Right cardiac atrium (tissue), 5 donors: ENCODE measurements around the gene KIF13A. TPM values are rescaled to one million over a fixed set of nuclear protein-coding genes. Genes with fewer than 3 reads are reported as not detected.

Source experiments
- ATAC-seq, 2 donors: fragments of 200-7000 bp; cut with Tn5 transposase; one replicate each; pipeline versions ENCODE4 v1.8.0 to v1.9.1; 2020; ENCODE audit warnings: moderate library complexity in 2 of 2, mild to moderate bottlenecking in 1 of 2
- DNase-seq, 3 donors: peaks; one replicate each; pipeline ENCODE4 v3.0.0-alpha.2; 2020
- H3K27ac ChIP-seq: one replicate; pipeline ENCODE4 v1.5.1; 2013; ENCODE audit warnings: mild to moderate bottlenecking, low read length, control low read depth, moderate library complexity
- H3K27me3 ChIP-seq: one replicate; pipeline ENCODE4 v1.6.1; 2013; ENCODE audit not compliant: control insufficient read depth, insufficient read depth
- H3K4me1 ChIP-seq: one replicate; pipeline ENCODE4 v1.6.1; 2013; ENCODE audit warnings: low read length; ENCODE audit not compliant: control insufficient read depth, insufficient read depth
- H3K4me3 ChIP-seq: one replicate; pipeline ENCODE4 v1.5.1; 2013; ENCODE audit warnings: low read length, control low read depth
- H3K9me3 ChIP-seq: one replicate; pipeline ENCODE4 v1.6.1; 2013; ENCODE audit warnings: low read length; ENCODE audit not compliant: control insufficient read depth
- WGBS: extraction: QIAGEN DNeasy Blood & Tissue Kit; methylation state at CpG from one replicate; pipeline ENCODE4 v1.1.7; 2013; 5-methylcytosine and 5-hydroxymethylcytosine counted together
- intact Hi-C, 4 donors: fragments of 100-400 bp; cut with DNase I; formaldehyde crosslinking; loops; one replicate each; pipeline versions ENCODE4 v1.11.0 to v1.14.0; 2022 to 2023
- polyA plus RNA-seq: library from polyadenylated mRNA; stranded (reverse); fragments of 200-250 nt; gene quantifications from one replicate; pipeline ENCODE4 v1.2.3, GENCODE V29; 2013
- total RNA-seq, 4 donors: library from RNA; stranded (reverse); fragmentation: NEBNext Ultra II Directional; extraction: Animal tissue kit (Norgen Biotek cat#: 25700); gene quantifications; one replicate each; pipeline ENCODE4 v1.2.1, GENCODE V29; 2021
- donor health status: healthy with polysubstance abuse.
- donor health status: DM: no; HTN: yes; CAD: no.
- donor health status: DM: no; HTN: no; CAD: no.
- donor health status: DM: no; HTN: yes; CAD: no; lungs with severe emphysema.
- donor health status: DM: yes; HTN: yes; CAD: no.

KIF13A gene
- total and polyA plus RNA-seq, 5 donors, result 27.2 to 79.6 (median 67.3) TPM

- Histone ChIP-seq H3K27ac (peak overlapping the region; percentile 42), H3K27me3 (no peaks in the 10 kb centered on the region), H3K4me1 (peaks cover 4% of the 10 kb centered on the region), H3K9me3 (no peaks in the 10 kb centered on the region), H3K4me3 (no peak overlapping the region)
- ATAC-seq, result no peak
- intact Hi-C loops, result loop anchor here in 1 of 4 donors (10.0 kb wide), 1 partner anchor 116 kb away; the partner anchor contains the start of gene KIF13A
- no peak for DNase-seq
- 60% methylated on average over 6 of the region's 6 CpGs for WGBS
Measured at GRCh38 chr6:17869010-17869752, 118.3 kb downstream of the KIF13A start.

DNA sequence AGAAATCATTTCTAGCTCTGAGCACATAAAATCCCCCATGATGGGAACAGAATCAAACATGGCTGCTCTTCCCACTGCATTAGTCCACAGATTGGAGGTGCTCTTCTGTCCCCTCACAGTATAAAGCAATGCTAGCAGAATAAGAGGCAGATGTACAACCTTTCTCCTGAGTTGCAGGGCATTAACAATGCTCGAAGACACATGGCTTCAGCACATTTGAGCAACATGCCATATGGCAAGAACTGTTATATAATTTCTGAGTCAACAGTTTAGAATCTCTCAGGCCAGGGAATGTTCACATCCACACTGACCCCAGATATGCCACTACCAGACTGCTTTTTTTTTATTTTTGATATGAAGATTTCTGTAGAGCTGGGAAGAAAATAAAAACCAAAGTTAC, 119.6 kb downstream of the KIF13A start:
- Histone ChIP-seq H3K4me1 (peaks cover 8% of the 10 kb centered on the region), H3K9me3 (no peaks in the 10 kb centered on the region), H3K27ac (no peak overlapping the region), H3K27me3 (no peaks in the 10 kb centered on the region), H3K4me3 (no peak overlapping the region)
- WGBS, result 27% methylated on average over 1 of the region's 1 CpG
- DNase-seq, result no peak
- ATAC-seq, result peak in 1 of 2 donors; percentile 50
- intact Hi-C loops, result loop anchor here in 1 of 4 donors (10.0 kb wide), 1 partner anchor 117 kb away; the partner anchor contains the start of gene KIF13A

DNA sequence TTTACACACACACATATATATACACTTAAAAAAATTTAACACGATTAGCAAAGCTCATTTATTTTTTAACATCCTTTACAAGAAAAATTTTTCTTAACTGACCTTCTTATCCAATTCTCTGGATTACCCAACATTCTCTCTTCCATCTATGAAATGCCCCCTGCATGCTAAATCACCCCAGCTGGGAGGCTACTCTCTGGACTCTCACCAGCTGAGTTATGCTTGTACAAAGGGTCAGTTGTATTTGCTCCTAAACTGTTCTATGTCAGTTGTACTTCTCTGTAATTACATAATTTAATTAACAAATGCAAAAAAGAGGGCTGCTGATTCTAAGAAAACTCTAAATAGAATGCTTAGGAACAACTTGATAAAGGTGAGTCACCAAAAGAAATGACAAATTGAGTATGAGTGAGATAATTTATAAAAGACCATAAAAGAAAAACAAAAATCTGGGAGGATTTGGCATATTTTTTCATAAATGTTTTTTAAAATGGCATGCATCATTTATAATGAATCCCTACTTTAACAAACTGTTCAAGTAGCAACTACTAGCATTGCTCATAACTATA, 120.5 kb downstream of the KIF13A start:
- intact Hi-C loops, result loop anchor here in 1 of 4 donors (10.0 kb wide), 1 partner anchor 118 kb away; the partner anchor contains the start of gene KIF13A
- DNase-seq, result peak in 1 of 3 donors; percentile 32
- Histone ChIP-seq H3K9me3 (no peaks in the 10 kb centered on the region), H3K4me3 (no peak overlapping the region), H3K4me1 (peaks cover 8% of the 10 kb centered on the region), H3K27me3 (no peaks in the 10 kb centered on the region), H3K27ac (no peak overlapping the region)
- no peak for ATAC-seq
- WGBS, result 84% methylated on average over 1 of the region's 1 CpG

DNA sequence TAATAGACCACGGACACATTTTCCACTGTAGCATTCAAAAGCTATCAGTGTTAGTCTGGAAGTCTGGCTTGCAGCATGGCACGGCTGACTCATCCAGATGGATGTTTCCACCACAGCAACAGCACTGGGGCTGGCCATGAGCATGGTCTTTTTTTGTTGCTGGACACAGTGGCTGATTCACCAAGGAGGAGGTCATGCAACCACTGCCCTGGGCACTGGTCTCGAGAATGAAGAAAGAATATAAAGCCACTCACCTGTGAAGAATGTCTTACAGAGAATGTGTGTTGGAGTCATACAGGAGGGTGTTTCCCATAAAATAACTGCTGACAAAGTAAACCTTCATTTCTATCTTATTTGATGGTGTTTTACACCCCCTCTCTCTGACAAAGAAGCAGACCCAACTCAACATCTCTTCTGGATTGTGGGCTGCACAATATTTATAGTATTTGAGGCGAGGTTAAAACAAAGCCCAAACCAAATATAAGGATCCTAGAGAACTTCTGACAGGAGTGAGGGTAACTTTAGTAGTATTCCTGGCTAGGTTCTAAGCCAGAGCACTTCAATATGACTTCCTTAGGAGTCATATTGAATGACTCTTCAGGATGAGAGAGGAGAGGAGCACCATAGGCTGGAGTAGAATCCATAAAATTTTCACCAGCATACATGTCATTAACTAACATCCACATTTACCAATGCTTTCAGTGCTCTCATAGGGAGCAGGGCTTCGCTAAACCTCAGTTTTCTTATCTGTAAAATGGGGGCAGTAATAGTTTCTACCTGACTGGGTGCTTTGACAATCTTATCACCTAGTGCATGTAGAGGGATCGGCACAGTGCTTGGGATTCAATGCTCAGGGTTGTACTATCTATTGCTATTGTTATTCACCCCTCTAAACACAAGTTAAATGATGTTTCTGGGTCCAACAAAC, 121.4 kb downstream of the KIF13A start:
- DNase-seq (peak; percentile 84 to 86 (median 86)), ATAC-seq (peak; percentile 86 to 98)
- Histone ChIP-seq H3K4me3 (no peak overlapping the region), H3K4me1 (peaks cover 8% of the 10 kb centered on the region), H3K27ac (peak overlapping the region; percentile 82), H3K27me3 (no peaks in the 10 kb centered on the region), H3K9me3 (no peaks in the 10 kb centered on the region)
- 68% methylated on average over 6 of the region's 6 CpGs for WGBS
- intact Hi-C loops, result loop anchor here in 1 of 4 donors (10.0 kb wide), 1 partner anchor 119 kb away; the partner anchor contains the start of gene KIF13A

DNA sequence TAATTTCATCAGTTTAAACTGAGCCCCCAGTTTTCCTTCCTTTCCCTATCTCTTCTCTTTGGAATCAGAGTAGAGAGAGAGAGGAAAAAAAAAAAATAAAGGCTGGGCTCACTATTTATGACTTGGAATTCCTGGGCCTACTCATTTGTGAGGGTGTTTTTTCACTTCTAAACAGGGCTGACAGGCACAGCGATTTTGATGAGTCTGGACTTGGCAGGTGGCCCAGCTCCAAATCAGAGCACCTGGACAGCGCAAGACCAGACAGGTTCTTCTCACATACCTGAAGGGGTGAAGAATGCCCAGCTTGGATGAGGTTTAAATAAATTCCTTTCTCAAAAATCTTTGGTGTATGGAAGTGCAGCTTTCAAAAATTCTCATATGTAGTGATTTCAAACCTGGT, 122.2 kb downstream of the KIF13A start:
- ATAC-seq (peak; percentile 12 to 41), DNase-seq (peak in 2 of 3 donors; percentile 46 to 57)
- Histone ChIP-seq H3K27ac (peak overlapping the region; percentile 87), H3K27me3 (no peaks in the 10 kb centered on the region), H3K4me3 (no peak overlapping the region), H3K4me1 (peaks cover 8% of the 10 kb centered on the region), H3K9me3 (no peaks in the 10 kb centered on the region)
- WGBS, result 50% methylated on average over 2 of the region's 2 CpGs
- intact Hi-C loops, result loop anchor here in 1 of 4 donors (10.0 kb wide), 1 partner anchor 120 kb away; the partner anchor contains the start of gene KIF13A

- H3K27ac ChIP-seq, result peak overlapping the region; percentile 47
- H3K4me3 ChIP-seq, result no peak overlapping the region
- intact Hi-C loops, result loop anchor here in 1 of 4 donors (10.0 kb wide), 1 partner anchor 121 kb away; the partner anchor contains the start of gene KIF13A
- ATAC-seq, result peak; percentile 15 to 40
- DNase-seq, result peak; percentile 42 to 69 (median 53)
- H3K9me3 ChIP-seq, result no peaks in the 10 kb centered on the region
- H3K27me3 ChIP-seq, result no peaks in the 10 kb centered on the region
- 69% methylated on average over 12 of the region's 12 CpGs for WGBS
- H3K4me1 ChIP-seq, result peaks cover 8% of the 10 kb centered on the region
Measured at GRCh38 chr6:17863901-17864754, 123.3 kb downstream of the KIF13A start.

- Histone ChIP-seq H3K4me1 (peaks cover 10% of the 10 kb centered on the region), H3K4me3 (no peak overlapping the region), H3K27me3 (no peaks in the 10 kb centered on the region), H3K9me3 (no peaks in the 10 kb centered on the region), H3K27ac (no peak overlapping the region)
- 99% methylated on average over 1 of the region's 1 CpG for WGBS
- intact Hi-C loops, result loop anchor here in 1 of 4 donors (10.0 kb wide), 1 partner anchor 123 kb away; the partner anchor contains the start of gene KIF13A
- ATAC-seq, result no peak
- DNase-seq, result no peak
Measured at GRCh38 chr6:17861361-17861760, 126.1 kb downstream of the KIF13A start.

DNA sequence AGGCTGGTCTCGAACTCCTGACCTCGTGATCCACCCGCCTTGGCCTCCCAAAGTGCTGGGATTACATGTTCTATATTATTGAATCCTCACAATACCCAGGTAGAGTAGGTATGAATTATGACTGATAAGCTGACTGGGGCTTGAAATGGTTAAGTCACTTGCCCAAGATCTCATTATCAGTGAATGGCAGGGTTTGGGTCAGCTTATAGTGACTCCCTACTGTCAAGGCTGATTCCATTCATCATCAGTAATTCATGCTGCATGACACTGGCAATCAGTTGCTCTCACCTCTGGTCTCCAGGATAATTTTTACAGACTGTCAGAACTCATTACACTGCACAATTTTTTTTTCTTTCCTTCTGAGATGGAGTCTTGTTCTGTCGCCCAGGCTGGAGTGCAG, 127.6 kb downstream of the KIF13A start:
- 94% methylated on average over 4 of the region's 4 CpGs for WGBS
- intact Hi-C loops, result loop anchor here in 2 of 4 donors (10.0 kb wide), 1 partner anchor 125 kb away; the partner anchor contains the start of gene KIF13A (in 2 of the 2)
- Histone ChIP-seq H3K27me3 (no peaks in the 10 kb centered on the region), H3K9me3 (no peaks in the 10 kb centered on the region), H3K4me1 (peaks cover 7% of the 10 kb centered on the region), H3K4me3 (no peak overlapping the region), H3K27ac (no peak overlapping the region)
- no peak for ATAC-seq
- DNase-seq, result no peak

GRCh38 chr6:17858584-17858983, 128.9 kb downstream of the KIF13A start:
- H3K27ac ChIP-seq, result no peak overlapping the region
- no peak for ATAC-seq

More at GRCh38 chr6:17858584-17858983, 128.9 kb downstream of the KIF13A start:
- intact Hi-C loops, result loop anchor here in 1 of 4 donors (10.0 kb wide), 1 partner anchor 126 kb away; the partner anchor contains the start of gene KIF13A
- Histone ChIP-seq H3K27me3 (no peaks in the 10 kb centered on the region), H3K4me3 (no peak overlapping the region), H3K4me1 (peaks cover 4% of the 10 kb centered on the region), H3K9me3 (no peaks in the 10 kb centered on the region)
- no peak for DNase-seq
